ENCODE results near the gene NRG4. TPM values are rescaled to one million over a fixed set of nuclear protein-coding genes. Genes with fewer than 3 reads are reported as not detected.
A peak's percentile ranks its signal among the peaks of the same experiment; 100 is the strongest.
"Not testable (repeated sequence)": the region's sequence is repeated elsewhere in the genome, so short reads cannot be mapped to it uniquely, and the experiment has no call there.

The NRG4 gene
- total RNA-seq (2014; rRNA removed; shearing (Covaris generic)), result not detected in 2 replicates

- in situ Hi-C loops (cut with HindIII; ENCODE audit: low sequenced_read_pairs), result no loop called here
- DNase-seq (ENCODE audit: low spot score), result no peak
Measured at GRCh38 chr15:76011627-76012551, at the start of gene NRG4. Gene NRG4 (minus strand): TSS chr15:76012424. CDS start chr15:76011230, 1,194 bp downstream.

- peak; percentile 67 for DNase-seq (ENCODE audit: low spot score)
- in situ Hi-C loops (cut with HindIII; ENCODE audit: low sequenced_read_pairs), result no loop called here
Measured at GRCh38 chr15:76061700-76062099, 49.5 kb upstream of the NRG4 start.

GRCh38 chr15:76060118-76060989, 48.1 kb upstream of the NRG4 start:
- in situ Hi-C loops (cut with HindIII; ENCODE audit: low sequenced_read_pairs), result no loop called here
- DNase-seq (ENCODE audit: low spot score), result peak; percentile 59

- in situ Hi-C loops (cut with HindIII; ENCODE audit: low sequenced_read_pairs), result no loop called here
- peak; percentile 76 for DNase-seq (ENCODE audit: low spot score)
Measured at GRCh38 chr15:76059320-76060117, 47.3 kb upstream of the NRG4 start, which contains the start of gene TMEM266. Gene TMEM266 (plus strand): TSS chr15:76059985. CDS start chr15:76134264, 74,279 bp downstream.

- in situ Hi-C loops (cut with HindIII; ENCODE audit: low sequenced_read_pairs), result no loop called here
- peak; percentile 90 for DNase-seq (ENCODE audit: low spot score)
Measured at GRCh38 chr15:76058714-76059319, 46.6 kb upstream of the NRG4 start.

DNA sequence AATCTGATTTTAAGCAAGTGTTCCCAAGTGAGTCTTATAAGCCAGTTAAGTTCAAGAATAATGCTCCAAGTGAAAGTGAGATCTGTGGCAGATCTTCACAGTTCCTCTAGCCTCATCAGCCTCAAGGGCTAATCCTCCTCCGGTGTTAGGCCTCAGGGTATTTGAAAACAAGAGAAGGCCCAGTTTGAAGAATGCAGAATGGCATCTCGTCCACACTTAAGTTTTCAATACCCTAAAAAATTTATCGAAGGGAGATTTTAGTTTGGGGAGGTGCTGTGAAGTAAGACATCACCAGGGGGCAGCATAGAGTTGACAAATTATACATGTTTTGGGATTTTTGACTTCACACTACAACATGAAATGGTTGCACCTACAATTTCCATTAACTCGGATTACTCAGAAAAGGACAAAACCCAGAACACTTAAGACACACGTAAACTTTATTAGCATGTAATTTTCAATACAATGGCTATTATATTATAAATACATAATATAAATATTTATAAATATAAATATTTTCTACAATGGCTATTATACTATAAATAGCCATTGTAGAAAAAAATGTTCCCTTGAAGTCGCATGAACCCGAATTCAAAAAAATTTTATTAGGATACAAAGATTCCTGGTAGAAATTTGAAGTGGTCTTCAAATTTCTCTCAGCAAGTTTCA, 45.2 kb upstream of the NRG4 start:
- DNase-seq (ENCODE audit: low spot score), result peak; percentile 83
- in situ Hi-C loops (cut with HindIII; ENCODE audit: low sequenced_read_pairs), result no loop called here

DNA sequence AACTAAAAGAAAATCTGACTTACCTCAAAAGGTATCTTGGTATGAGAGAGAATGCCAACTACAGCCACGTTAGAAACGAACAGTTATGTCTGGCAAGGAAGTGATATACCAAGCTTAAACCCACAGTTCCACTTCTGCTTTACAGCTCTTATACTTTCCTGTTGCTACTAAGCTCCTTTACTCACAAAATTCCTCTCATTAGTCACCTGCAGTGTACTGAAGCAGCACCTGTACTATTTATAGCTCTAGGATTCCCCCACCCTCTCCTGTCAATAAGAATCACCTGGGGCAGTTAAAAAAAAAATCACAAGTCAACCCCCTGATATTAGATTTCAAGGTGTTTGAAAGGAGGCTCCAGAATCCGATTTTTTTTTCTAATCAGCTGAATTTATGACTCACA, 44.7 kb upstream of the NRG4 start:
- in situ Hi-C loops (cut with HindIII; ENCODE audit: low sequenced_read_pairs), result no loop called here
- DNase-seq (ENCODE audit: low spot score), result peak; percentile 47

DNA sequence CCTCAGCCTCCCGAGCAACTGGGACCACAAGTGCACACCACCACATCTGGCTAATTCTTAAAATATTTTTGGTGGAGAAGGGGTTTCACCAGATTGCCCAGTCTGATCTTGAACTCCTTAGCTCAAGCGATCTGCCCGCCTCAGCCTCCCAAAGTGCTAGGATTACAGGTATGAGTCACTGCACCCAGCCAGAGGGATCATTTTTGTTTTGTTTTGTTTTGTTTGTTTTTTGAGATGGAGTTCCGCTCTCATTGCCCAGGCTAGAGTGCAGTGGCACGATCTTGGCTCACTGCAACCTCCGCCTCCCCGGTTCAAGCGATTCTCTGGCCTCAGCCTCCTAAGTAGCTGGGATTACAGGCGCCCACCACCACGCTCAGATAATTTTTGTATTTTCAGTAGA, 42.0 kb upstream of the NRG4 start:
- in situ Hi-C loops (cut with HindIII; ENCODE audit: low sequenced_read_pairs), result not testable (repeated sequence)

GRCh38 chr15:76038512-76038911, 26.3 kb upstream of the NRG4 start:
- DNase-seq (ENCODE audit: low spot score), result no peak
- in situ Hi-C loops (cut with HindIII; ENCODE audit: low sequenced_read_pairs), result no loop called here

More for the DNA sequence above, 42.0 kb upstream of the NRG4 start:
- not testable (repeated sequence) for DNase-seq (ENCODE audit: low spot score)

DNA sequence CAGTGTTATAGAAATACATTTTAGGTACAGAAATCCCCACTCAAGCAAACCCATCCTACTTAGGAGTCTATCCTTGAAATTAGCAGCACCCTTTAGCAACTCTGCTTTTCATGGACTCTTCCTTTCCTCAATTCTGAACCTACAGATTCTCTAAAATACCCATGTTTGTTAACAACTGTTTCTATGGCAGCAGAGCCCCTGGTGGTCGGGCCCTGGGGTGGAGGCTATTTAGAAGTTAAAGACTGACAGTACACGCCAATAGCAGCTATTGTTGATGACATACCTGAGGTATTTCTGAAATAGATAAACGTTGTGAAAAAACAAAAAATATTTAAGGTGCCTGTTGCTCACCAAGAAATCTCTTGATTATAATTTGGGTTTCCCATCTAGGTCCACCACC, 23.4 kb upstream of the NRG4 start:
- in situ Hi-C loops (cut with HindIII; ENCODE audit: low sequenced_read_pairs), result no loop called here
- DNase-seq (ENCODE audit: low spot score), result no peak

GRCh38 chr15:76034111-76034510, 21.9 kb upstream of the NRG4 start:
- in situ Hi-C loops (cut with HindIII; ENCODE audit: low sequenced_read_pairs), result no loop called here
- no peak for DNase-seq (ENCODE audit: low spot score)

DNA sequence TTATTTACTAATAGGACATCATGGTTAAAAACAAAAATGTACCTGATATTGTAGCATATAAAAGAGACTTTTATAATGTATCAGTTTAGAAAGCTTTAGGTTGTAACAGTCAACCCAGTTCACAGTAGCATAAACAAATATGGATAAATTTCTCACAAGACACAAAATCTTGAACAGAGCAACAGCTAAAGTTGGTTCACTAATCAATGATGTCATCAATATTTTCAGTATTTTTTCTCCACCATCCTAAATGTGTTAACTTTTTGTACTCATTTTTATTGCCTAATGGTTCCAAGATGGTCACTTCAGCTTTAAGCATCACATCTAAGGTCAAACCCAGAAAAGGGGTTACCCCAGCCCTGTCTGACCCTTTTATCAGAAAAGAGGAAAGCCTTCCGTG, 21.2 kb upstream of the NRG4 start:
- no peak for DNase-seq (ENCODE audit: low spot score)
- in situ Hi-C loops (cut with HindIII; ENCODE audit: low sequenced_read_pairs), result no loop called here

DNA sequence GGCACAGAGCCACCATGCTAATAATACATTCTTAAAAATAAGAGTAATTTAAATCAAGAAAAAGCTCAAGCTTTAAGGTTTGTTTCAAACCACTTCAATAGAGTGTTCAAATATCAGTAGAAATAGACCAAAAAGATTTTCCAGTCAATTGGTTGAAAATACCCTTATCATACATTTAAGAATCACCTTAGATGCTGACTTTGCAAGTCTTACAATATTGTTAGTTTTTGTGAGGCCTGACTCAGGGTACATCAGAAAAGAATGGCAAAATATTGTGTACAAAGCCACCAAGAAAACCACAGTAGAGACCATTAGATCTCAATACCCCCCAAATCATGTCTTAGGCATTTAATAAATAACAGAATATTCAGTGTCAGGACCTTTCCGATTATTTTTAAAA, 19.8 kb upstream of the NRG4 start:
- in situ Hi-C loops (cut with HindIII; ENCODE audit: low sequenced_read_pairs), result no loop called here

DNA sequence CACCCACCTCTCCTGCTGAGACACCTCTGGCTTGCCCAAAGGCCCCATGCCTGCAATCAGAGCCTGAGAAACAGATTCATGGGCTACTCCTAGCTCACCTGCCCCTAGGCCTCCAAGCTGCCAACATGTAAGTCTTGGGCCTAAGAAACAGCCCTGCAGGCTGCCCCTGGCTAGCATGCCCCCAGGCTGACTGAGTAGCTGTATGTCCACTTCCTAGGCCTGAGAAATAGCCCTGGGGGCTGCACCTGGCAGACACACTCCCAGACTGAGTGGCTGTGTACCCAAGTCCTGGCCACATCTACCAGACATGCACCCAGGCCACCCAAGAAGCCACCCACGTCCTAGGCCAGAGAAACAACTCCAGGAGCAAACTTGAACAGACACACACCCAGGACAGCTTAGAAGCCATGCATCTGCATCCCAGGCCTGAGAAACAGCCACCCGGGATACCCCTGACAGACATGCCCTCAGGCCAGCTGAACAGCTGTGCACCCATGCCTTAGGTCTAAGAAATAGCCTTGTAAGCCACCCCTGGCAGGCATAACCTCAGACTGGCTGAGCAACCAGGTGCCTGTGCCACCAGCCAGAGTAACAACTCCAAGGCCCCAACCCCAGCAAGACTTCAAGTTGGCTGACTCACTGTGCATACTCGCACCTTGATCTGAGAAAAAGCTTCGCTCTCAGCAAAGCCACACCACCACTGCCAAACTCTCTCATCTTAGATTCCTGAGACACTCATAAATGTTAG, 12.0 kb upstream of the NRG4 start:
- in situ Hi-C loops (cut with HindIII; ENCODE audit: low sequenced_read_pairs), result no loop called here

More for the DNA sequence above, 19.8 kb upstream of the NRG4 start:
- no peak for DNase-seq (ENCODE audit: low spot score)

DNA sequence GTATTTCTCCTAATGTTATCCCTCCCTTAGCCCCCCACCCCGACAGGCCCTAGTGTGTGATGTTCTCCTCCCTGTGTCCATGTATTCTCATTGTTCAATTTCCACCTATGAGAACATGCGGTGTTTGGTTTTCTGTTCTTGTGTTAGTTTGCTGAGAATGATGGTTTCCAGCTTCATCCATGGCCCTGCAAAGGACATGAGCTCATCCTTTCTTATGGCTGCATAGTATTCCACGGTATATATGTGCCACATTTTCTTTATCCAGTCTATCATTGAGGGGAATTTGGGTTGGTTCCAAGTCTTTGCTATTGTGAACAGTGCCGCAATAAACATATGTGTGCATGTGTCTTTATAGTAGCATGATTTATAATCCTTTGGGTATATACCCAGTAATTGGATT, 1.2 kb upstream of the NRG4 start:
- DNase-seq (ENCODE audit: low spot score); in situ Hi-C loops (cut with HindIII; ENCODE audit: low sequenced_read_pairs): not testable (repeated sequence)

More for the DNA sequence above, 12.0 kb upstream of the NRG4 start:
- DNase-seq (ENCODE audit: low spot score), result no peak

- in situ Hi-C loops (cut with HindIII; ENCODE audit: low sequenced_read_pairs), result no loop called here
- no peak for DNase-seq (ENCODE audit: low spot score)
Measured at GRCh38 chr15:76010613-76011012, 1.6 kb downstream of the NRG4 start.

DNA sequence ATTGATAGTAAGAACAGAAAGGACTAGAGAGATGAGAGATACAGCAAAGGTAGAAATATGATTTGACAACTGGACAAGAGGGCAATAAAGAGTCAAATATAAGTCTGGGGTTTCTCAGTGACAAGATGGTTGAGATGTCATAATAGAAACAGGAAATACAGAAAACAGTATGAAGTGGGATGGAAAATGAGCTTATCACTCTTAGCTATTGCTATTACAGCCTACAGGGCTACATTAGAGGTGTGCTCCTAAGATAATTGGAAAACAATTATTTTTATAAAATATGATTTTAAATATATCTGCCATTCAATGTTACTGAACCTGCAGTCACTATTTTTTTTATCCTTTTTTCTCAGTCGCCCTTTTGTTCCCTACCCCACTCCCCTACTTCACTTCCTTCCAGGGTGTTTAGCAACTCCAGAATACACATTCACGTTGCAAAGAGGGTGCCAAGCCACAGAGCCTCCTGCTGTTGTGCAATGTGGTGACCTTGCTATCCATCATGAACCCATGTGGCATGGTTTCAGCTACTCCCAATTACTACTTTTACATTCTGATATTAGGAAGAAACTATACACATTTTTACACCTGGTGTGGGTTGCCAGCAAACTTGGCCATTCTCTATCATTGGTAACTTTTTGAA, 6.0 kb downstream of the NRG4 start:
- DNase-seq (ENCODE audit: low spot score), result peak; percentile 8
- in situ Hi-C loops (cut with HindIII; ENCODE audit: low sequenced_read_pairs), result no loop called here

Data from G401 (cell line).